Liver (tissue), 9 donors: ENCODE measurements around the gene MFSD6L. TPM values are rescaled to one million over a fixed set of nuclear protein-coding genes. Genes with fewer than 3 reads are reported as not detected.

Source experiments
- DNase-seq: peaks from one replicate; pipeline ENCODE4 v3.0.0-alpha.2; 2017; ENCODE audit warnings: low spot score
- H3K27ac ChIP-seq, 2 donors: one replicate each; pipeline ENCODE4 v1.7.0; 2013; ENCODE audit warnings: inconsistent platforms in 2 of 2, low read length in 2 of 2, control low read depth in 1 of 2, low read depth in 1 of 2, mild to moderate bottlenecking in 1 of 2
- H3K27me3 ChIP-seq, 4 donors: one replicate each; pipeline versions ENCODE4 v1.6.1 to v1.7.0; 2013; ENCODE audit warnings: low read length in 3 of 4, inconsistent platforms in 1 of 4, mild to moderate bottlenecking in 1 of 4, moderate library complexity in 1 of 4; ENCODE audit not compliant: control insufficient read depth in 4 of 4, insufficient read depth in 4 of 4
- H3K36me3 ChIP-seq, 4 donors: one replicate each; pipeline versions ENCODE4 v1.6.1 to v1.7.0; 2013; ENCODE audit warnings: low read length in 3 of 4, mild to moderate bottlenecking in 3 of 4, low read depth in 1 of 4, moderate library complexity in 1 of 4; ENCODE audit not compliant: control insufficient read depth in 4 of 4, insufficient read depth in 3 of 4
- H3K4me1 ChIP-seq, 4 donors: one replicate each; pipeline versions ENCODE4 v1.6.1 to v1.7.0; 2013; ENCODE audit warnings: low read length in 3 of 4, mild to moderate bottlenecking in 3 of 4, moderate library complexity in 1 of 4; ENCODE audit not compliant: control insufficient read depth in 4 of 4, insufficient read depth in 4 of 4
- H3K4me3 ChIP-seq, 3 donors: one replicate each; pipeline versions ENCODE4 v1.6.1 to v1.7.0; 2013; ENCODE audit warnings: low read length in 3 of 3, control low read depth in 1 of 3, low read depth in 1 of 3, mild to moderate bottlenecking in 1 of 3
- H3K9ac ChIP-seq, 2 donors: one replicate each; pipeline ENCODE4 v1.7.0; 2013; ENCODE audit warnings: low read length in 2 of 2, mild to moderate bottlenecking in 2 of 2, moderate library complexity in 2 of 2, control low read depth in 1 of 2, low read depth in 1 of 2
- H3K9me3 ChIP-seq, 4 donors: one replicate each; pipeline versions ENCODE4 v1.6.1 to v1.7.0; 2013; ENCODE audit warnings: low read length in 3 of 4; ENCODE audit not compliant: control insufficient read depth in 4 of 4
- CTCF ChIP-seq: fragments of 150-350 bp; IDR thresholded peaks from 2 replicates; pipeline ENCODE4 v1.5.1; 2017; ENCODE audit warnings: improper control_type of control experiment, low read depth, low read length; ENCODE audit not compliant: missing input control
- EGR1 ChIP-seq, 2 donors: IDR thresholded peaks; 2 replicates each; pipeline ENCODE4 v1.6.1; 2016 to 2018; ENCODE audit warnings: antibody characterized with exemption in 2 of 2, low read depth in 2 of 2
- FOXA1 ChIP-seq: IDR thresholded peaks from 2 replicates; pipeline ENCODE4 v1.6.1; 2016; ENCODE audit warnings: antibody characterized with exemption
- FOXA2 ChIP-seq: IDR thresholded peaks from 2 replicates; pipeline ENCODE4 v1.6.1; 2016; ENCODE audit warnings: antibody characterized with exemption
- HNF4A ChIP-seq, 2 donors: conservative IDR thresholded peaks; 2 replicates each; pipeline ENCODE4 v1.6.1; 2016; ENCODE audit warnings: antibody characterized with exemption in 2 of 2, mild to moderate bottlenecking in 2 of 2
- JUND ChIP-seq, 2 donors: IDR thresholded peaks; 2 replicates each; pipeline ENCODE4 v1.6.1; 2016; ENCODE audit warnings: antibody characterized with exemption in 2 of 2
- NR2F2 ChIP-seq: IDR thresholded peaks from 2 replicates; pipeline ENCODE4 v1.6.1; 2016; ENCODE audit warnings: antibody characterized with exemption
- RXRA ChIP-seq, 2 donors: IDR thresholded peaks; 2 replicates each; pipeline ENCODE4 v1.6.1; 2017 to 2018; ENCODE audit warnings: antibody characterized with exemption in 2 of 2, mild to moderate bottlenecking in 1 of 2
- ZBTB33 ChIP-seq: IDR thresholded peaks from 2 replicates; pipeline ENCODE4 v1.6.1; 2016; ENCODE audit warnings: antibody characterized with exemption
- WGBS: extraction: QIAGEN DNeasy Blood & Tissue Kit; methylation state at CpG from one replicate; pipeline ENCODE4 v1.1.7; 2013; 5-methylcytosine and 5-hydroxymethylcytosine counted together
- polyA plus RNA-seq, 2 donors: library from polyadenylated mRNA; stranded (reverse) in 1 of 2; unstranded in 1 of 2; fragments of 200-250 nt in 1 of 2; fragments of >200 nt in 1 of 2; fragmentation: Nextera tagmentation in 1 of 2; extraction: Ambion mirVana in 1 of 2; gene quantifications; one replicate each; pipeline versions ENCODE4 v1.2.1 to v1.2.3, GENCODE V29; 2013 to 2015
- total RNA-seq, 2 donors: library from RNA; depleted of rRNA; stranded (reverse); fragments of >200 nt; gene quantifications; one replicate each; pipeline ENCODE4 v1.2.3, GENCODE V29; 2014
- TF ChIP-seq, protein P1 (sequence below): IDR thresholded peaks from 2 replicates; pipeline ENCODE4 v1.6.1; 2016; ENCODE audit warnings: antibody characterized with exemption
- TF ChIP-seq, protein P2 (sequence below): IDR thresholded peaks from 2 replicates; pipeline ENCODE4 v1.6.1; 2016; ENCODE audit warnings: antibody characterized with exemption
- donor health status: healthy.
- donor health status: healthy.
- donor health status: healthy.
- donor health status: healthy.
- donor health status: healthy.

The MFSD6L gene
- total and polyA plus RNA-seq, 4 donors = 0.03 to 0.25 (median 0.05) TPM; not detected in 1

DNA sequence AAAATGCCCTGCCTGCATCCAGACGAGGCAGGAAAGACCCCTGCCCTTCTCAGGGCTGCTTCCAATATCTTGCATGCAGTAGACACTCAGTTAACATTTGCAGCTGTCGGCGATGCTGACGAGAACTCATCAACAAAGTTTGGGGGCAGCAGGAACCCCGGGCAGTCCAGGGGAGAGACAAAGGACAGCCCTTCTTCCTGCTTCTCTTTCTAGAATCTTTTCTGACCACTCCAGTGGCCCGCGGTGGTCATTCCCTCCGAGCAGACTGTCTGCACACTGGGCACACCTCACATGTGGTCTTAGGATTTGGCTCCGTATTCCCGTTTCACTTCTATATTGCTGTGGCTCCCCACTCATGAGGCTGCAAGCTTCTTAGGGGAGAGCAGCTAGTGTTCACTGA lies 31.0 kb upstream of the MFSD6L start:
- no peaks in the 10 kb centered on the region for H3K36me3 ChIP-seq
- WGBS = 82% methylated on average over 10 of the region's 10 CpGs
- H3K9ac ChIP-seq = no peak overlapping the region
- no peak for TF ChIP-seq EGR1 (IDR thresholded peaks at IDR 0.05; ENCODE audit: low read depth in 2 of 2)
- H3K27ac ChIP-seq = no peak overlapping the region
- DNase-seq = no peak
- no peaks in the 10 kb centered on the region for H3K4me1 ChIP-seq
- H3K4me3 ChIP-seq = no peak overlapping the region
- no peaks in the 10 kb centered on the region for H3K9me3 ChIP-seq
- H3K27me3 ChIP-seq = no peaks in the 10 kb centered on the region

DNA sequence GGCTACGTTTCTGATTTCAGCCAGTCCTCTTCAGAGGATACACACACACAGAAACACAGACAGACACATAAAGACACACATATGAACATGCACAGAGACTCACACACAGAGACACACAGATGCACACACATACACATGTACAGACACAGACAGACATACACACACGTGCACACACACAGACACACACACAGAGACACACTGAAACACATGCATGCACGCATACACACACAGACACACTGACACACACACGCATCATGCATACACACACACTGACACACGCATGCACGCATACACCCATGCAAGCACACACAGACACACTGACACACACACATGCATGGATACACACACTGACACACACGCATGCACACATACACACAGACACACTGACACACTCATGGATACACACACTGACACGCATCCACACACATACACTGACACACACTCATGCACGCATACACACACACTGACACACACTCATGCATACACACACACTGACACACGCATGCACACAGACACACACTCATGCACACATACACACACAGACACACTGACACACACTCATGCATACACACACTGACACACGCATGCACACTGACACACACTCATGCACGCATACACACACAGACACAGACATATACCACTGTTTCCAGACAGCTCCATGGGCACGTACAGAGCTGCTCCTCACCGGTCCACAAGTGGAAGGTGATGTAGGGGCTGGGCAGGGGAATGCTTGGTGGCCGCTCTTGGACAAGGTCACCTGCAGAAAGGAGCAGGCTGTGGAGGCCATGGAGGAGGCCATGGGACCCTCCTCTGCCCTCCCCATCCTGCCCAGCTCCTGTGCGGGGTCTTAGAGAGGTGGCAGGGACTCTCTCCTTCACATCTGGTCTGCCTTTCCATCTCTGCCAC lies 30.1 kb upstream of the MFSD6L start:
- no peak overlapping the region for H3K27ac ChIP-seq
- H3K9me3 ChIP-seq = peaks cover 0 to 3% (median 1%) of the 10 kb centered on the region in 4 donors
- H3K9ac ChIP-seq = no peak overlapping the region
- no peak overlapping the region for H3K4me3 ChIP-seq
- 89% methylated on average over 16 of the region's 16 CpGs for WGBS
- DNase-seq = no peak
- TF ChIP-seq, protein P1, sequence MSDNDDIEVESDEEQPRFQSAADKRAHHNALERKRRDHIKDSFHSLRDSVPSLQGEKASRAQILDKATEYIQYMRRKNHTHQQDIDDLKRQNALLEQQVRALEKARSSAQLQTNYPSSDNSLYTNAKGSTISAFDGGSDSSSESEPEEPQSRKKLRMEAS = no peak
- TF ChIP-seq JUND (IDR thresholded peaks at IDR 0.05) (no peak), FOXA1 (no peak), HNF4A (conservative IDR thresholded peaks at IDR 0.05) (no peak)
- H3K36me3 ChIP-seq = no peaks in the 10 kb centered on the region
- no peaks in the 10 kb centered on the region for H3K4me1 ChIP-seq
- H3K27me3 ChIP-seq = no peaks in the 10 kb centered on the region

- no peak for TF ChIP-seq CTCF
- TF ChIP-seq, protein P2, sequence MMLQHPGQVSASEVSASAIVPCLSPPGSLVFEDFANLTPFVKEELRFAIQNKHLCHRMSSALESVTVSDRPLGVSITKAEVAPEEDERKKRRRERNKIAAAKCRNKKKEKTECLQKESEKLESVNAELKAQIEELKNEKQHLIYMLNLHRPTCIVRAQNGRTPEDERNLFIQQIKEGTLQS = no peak
- TF ChIP-seq ZBTB33 = no peak
- TF ChIP-seq NR2F2 = no peak
- no peak for TF ChIP-seq EGR1 (IDR thresholded peaks at IDR 0.05; ENCODE audit: low read depth in 2 of 2)
- TF ChIP-seq RXRA (IDR thresholded peaks at IDR 0.05) = no peak
- TF ChIP-seq FOXA2 = no peak
- no peak for TF ChIP-seq HNF4A (conservative IDR thresholded peaks at IDR 0.05)
- no peak for TF ChIP-seq JUND (IDR thresholded peaks at IDR 0.05)
- no peaks in the 10 kb centered on the region for H3K27me3 ChIP-seq
Observed at GRCh38 chr17:8828517-8828875, 29.3 kb upstream of the MFSD6L start.

More at GRCh38 chr17:8828517-8828875, 29.3 kb upstream of the MFSD6L start:
- 89% methylated on average over 20 of the region's 20 CpGs for WGBS
- Histone ChIP-seq H3K36me3 (no peaks in the 10 kb centered on the region), H3K27ac (no peak overlapping the region), H3K4me3 (no peak overlapping the region), H3K9ac (no peak overlapping the region), H3K4me1 (no peaks in the 10 kb centered on the region), H3K9me3 (peaks cover 0 to 4% (median 1%) of the 10 kb centered on the region in 4 donors)
- DNase-seq = no peak
